Uterus (tissue), 4 donors: ENCODE results near the gene EXOC4. TPM values are rescaled to one million over a fixed set of nuclear protein-coding genes. Genes with fewer than 3 reads are reported as not detected.

Experiments used
- DNase-seq, 2 donors: peaks; one replicate each; pipeline ENCODE4 v3.0.0-alpha.2; 2019 to 2020
- H3K27ac ChIP-seq, 2 donors: fragments of 200-600 bp; sonication (generic); 1 replicate in 1 of 2; 2 replicates in 1 of 2; pipeline ENCODE4 v1.5.1; 2016 to 2018
- H3K27me3 ChIP-seq, 2 donors: fragments of 200-600 bp; sonication (generic); one replicate each; pipeline ENCODE4 v1.5.1; 2018 to 2019; ENCODE audit warnings: control low read depth in 1 of 2
- H3K36me3 ChIP-seq, 2 donors: fragments of 200-600 bp; sonication (generic); one replicate each; pipeline ENCODE4 v1.5.1; 2019; ENCODE audit warnings: control low read depth in 1 of 2
- H3K4me1 ChIP-seq, 2 donors: fragments of 200-600 bp; sonication (generic); one replicate each; pipeline ENCODE4 v1.5.1; 2018 to 2019; ENCODE audit warnings: control low read depth in 1 of 2
- H3K4me3 ChIP-seq, 2 donors: fragments of 200-600 bp; sonication (generic); 1 replicate in 1 of 2; 2 replicates in 1 of 2; pipeline ENCODE4 v1.5.1; 2018 to 2019; ENCODE audit warnings: mild to moderate bottlenecking in 1 of 2
- H3K9me3 ChIP-seq, 2 donors: fragments of 200-600 bp; sonication (generic); one replicate each; pipeline ENCODE4 v1.5.1; 2019; ENCODE audit warnings: control low read depth in 1 of 2
- POLR2A ChIP-seq, 2 donors: fragments of 450-650 bp; IDR thresholded peaks; one replicate each; pipeline ENCODE4 v1.6.1; 2016; ENCODE audit warnings: antibody characterized with exemption in 2 of 2, mild to moderate bottlenecking in 1 of 2, moderate library complexity in 1 of 2
- intact Hi-C: fragments of 100-400 bp; cut with DNase I; formaldehyde crosslinking; loops from one replicate; pipeline ENCODE4 v1.15.1; 2023; ENCODE audit warnings: low total_unique reads
- total RNA-seq, 4 donors: library from RNA; depleted of rRNA in 3 of 4; stranded (reverse); fragments of >200 nt in 3 of 4; gene quantifications; one replicate each; pipeline versions ENCODE4 v1.1.0 to v1.2.4, GENCODE V29; 2014 to 2023
- TF ChIP-seq, protein P1 (sequence below), 4 experiments: fragments of 200-600 bp in 2 of 4; fragments of 450-650 bp in 2 of 4; sonication (generic) in 2 of 4; IDR thresholded peaks; one replicate each; pipeline ENCODE4 v1.5.1; 2016 to 2019; ENCODE audit warnings: antibody characterized with exemption in 4 of 4, mild to moderate bottlenecking in 2 of 4, moderate library complexity in 1 of 4
- donor health status: DM: yes; HTN: yes; CAD: no.

Gene EXOC4
- total RNA-seq, 4 donors from 2014 or later = 27.2 to 126 (median 65.4) TPM

DNA sequence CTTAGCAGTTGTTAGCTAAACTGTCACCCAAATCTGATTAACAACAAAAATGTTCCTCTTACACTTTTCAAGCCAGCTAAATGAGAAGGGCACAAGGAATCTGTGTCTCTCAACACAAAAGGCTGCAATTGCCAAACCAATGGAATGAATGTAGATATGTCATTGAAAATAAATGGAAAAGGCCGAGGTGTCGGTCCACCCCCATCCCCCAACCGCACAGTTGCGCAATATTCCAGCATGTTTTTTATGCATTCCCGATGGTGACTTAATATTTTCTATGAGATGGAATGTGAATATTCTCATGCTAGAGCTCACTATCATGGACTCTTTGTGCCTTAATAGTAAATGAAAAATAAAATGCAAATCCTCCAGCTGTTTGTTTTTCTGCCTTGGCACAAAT is 692.6 kb downstream of the EXOC4 start:
- no peak for DNase-seq
- intact Hi-C loops = no loop called here

DNA sequence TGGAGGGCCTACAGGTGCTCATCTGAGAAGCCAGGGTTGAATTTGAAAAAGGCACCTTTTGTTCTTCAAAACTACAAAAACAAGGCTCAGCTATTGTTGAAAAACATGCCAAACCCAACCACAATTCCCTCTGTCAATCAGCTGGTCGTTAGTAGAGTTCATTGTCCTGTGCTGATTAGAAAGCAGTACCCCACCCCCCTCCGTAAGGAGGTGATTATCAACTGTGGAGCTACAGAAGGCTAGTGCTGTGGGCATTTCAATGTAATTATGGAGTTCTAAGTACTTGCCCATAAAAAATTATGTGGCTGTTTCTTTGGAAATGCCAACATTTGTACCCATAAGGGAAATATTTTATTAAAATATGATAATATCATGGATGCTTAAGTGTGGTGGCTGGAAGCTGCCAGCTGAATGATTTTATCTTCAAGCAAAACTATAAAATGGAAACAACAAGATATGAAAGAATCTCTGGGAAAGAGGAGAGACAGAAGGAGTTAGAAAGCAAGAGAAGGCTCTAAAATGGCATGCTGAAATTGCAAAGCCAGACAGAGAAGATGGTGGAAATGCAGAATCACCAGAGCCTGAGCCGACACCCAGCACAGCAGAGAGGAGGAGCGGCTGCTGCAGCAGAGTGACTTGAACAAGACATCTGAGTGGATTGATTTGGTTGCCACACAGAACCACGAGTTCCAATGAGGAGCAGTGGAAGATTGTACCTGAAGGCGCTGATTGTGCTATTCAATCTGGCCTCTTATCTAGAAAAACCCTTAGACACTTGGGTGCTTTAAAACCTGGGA is 694.8 kb downstream of the EXOC4 start:
- no peaks in the 10 kb centered on the region for H3K27me3 ChIP-seq
- no peak overlapping the region for H3K4me3 ChIP-seq
- intact Hi-C loops = no loop called here
- H3K27ac ChIP-seq = no peak overlapping the region
- H3K4me1 ChIP-seq = no peaks in the 10 kb centered on the region
- H3K9me3 ChIP-seq = no peaks in the 10 kb centered on the region
- DNase-seq = no peak
- H3K36me3 ChIP-seq = no peaks in the 10 kb centered on the region
- TF ChIP-seq, protein P1, sequence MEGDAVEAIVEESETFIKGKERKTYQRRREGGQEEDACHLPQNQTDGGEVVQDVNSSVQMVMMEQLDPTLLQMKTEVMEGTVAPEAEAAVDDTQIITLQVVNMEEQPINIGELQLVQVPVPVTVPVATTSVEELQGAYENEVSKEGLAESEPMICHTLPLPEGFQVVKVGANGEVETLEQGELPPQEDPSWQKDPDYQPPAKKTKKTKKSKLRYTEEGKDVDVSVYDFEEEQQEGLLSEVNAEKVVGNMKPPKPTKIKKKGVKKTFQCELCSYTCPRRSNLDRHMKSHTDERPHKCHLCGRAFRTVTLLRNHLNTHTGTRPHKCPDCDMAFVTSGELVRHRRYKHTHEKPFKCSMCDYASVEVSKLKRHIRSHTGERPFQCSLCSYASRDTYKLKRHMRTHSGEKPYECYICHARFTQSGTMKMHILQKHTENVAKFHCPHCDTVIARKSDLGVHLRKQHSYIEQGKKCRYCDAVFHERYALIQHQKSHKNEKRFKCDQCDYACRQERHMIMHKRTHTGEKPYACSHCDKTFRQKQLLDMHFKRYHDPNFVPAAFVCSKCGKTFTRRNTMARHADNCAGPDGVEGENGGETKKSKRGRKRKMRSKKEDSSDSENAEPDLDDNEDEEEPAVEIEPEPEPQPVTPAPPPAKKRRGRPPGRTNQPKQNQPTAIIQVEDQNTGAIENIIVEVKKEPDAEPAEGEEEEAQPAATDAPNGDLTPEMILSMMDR (IDR thresholded peaks at IDR 0.05) = no peak
- TF ChIP-seq POLR2A (IDR thresholded peaks at IDR 0.05) = no peak

More for the DNA sequence above, 692.6 kb downstream of the EXOC4 start:
- Histone ChIP-seq H3K4me1 (no peaks in the 10 kb centered on the region), H3K36me3 (no peaks in the 10 kb centered on the region), H3K27ac (no peak overlapping the region), H3K9me3 (no peaks in the 10 kb centered on the region), H3K27me3 (no peaks in the 10 kb centered on the region), H3K4me3 (no peak overlapping the region)
- no peak for TF ChIP-seq POLR2A (IDR thresholded peaks at IDR 0.05)
- TF ChIP-seq, protein P1 (IDR thresholded peaks at IDR 0.05) = no peak

DNA sequence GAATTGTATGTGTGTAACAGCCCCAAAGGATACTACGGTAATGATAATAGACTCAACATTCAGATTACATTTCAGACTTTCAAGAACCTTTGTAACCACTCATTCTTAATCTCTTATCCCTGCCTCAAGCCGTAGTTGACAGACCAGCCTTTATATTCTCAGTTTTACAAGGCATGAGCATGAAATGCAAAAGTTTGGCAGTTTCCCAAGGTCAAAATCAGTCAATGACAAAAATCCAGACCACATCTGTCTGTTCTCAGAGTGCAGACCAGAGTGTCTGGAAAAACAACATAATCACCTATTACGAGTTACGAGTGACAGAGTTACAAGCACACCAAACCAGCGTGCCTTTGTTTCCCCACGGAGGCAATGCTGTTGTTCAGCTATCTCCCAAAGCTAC is 695.7 kb downstream of the EXOC4 start:
- H3K36me3 ChIP-seq = no peaks in the 10 kb centered on the region
- TF ChIP-seq, protein P1 (IDR thresholded peaks at IDR 0.05) = no peak
- H3K4me3 ChIP-seq = no peak overlapping the region
- H3K4me1 ChIP-seq = no peaks in the 10 kb centered on the region
- H3K9me3 ChIP-seq = no peaks in the 10 kb centered on the region
- intact Hi-C loops = no loop called here
- DNase-seq = no peak
- H3K27me3 ChIP-seq = no peaks in the 10 kb centered on the region
- H3K27ac ChIP-seq = no peak overlapping the region

DNA sequence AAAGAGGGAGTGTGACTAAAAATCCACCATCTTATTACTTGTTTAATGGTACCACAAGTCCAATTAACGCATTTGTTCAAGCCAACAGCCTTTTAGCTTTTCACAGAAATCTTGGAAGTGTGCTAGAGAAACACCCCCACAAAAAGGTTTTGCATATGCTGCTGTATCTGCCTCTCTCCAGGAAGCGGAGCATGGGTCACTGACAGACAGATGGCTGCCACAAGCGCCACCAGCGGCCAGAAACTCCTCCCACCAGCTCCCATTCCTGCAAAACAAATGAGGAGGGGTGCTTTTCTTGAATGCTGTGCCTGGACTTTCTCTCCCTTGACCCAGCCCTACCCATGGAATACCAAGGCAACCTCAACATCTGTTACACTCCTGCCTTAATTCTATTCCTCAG is 698.0 kb downstream of the EXOC4 start:
- DNase-seq = no peak
- Histone ChIP-seq H3K4me1 (no peaks in the 10 kb centered on the region), H3K27ac (no peak overlapping the region), H3K27me3 (no peaks in the 10 kb centered on the region), H3K9me3 (no peaks in the 10 kb centered on the region), H3K4me3 (no peak overlapping the region), H3K36me3 (no peaks in the 10 kb centered on the region)
- TF ChIP-seq, protein P1 (IDR thresholded peaks at IDR 0.05) = no peak
- no peak for TF ChIP-seq POLR2A (IDR thresholded peaks at IDR 0.05)
- intact Hi-C loops = no loop called here

DNA sequence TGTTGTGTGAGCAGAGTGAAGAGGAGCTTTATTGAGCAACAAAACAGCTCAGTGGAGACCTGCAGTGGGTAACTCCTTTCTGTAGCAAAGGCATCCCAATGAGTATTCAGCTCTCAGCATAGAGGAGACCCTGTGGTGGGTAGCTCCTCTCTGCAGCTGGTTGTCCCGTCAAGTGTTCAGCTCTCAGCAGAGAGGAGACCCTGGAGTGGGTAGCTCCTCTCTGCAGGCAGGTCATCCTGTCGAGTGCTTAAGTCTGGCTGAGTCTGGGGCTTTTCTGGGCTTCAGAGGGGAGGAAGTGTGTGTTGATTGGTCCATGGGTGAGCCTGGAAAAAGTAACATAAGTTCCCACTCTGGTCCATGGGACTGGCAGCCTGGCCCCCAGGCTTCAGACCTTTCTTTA is 702.3 kb downstream of the EXOC4 start:
- no peak overlapping the region for H3K4me3 ChIP-seq
- H3K9me3 ChIP-seq = no peaks in the 10 kb centered on the region
- intact Hi-C loops = no loop called here
- H3K36me3 ChIP-seq = no peaks in the 10 kb centered on the region
- H3K4me1 ChIP-seq = no peaks in the 10 kb centered on the region
- TF ChIP-seq, protein P1 (IDR thresholded peaks at IDR 0.05) = no peak
- no peak for TF ChIP-seq POLR2A (IDR thresholded peaks at IDR 0.05)
- no peak overlapping the region for H3K27ac ChIP-seq
- H3K27me3 ChIP-seq = no peaks in the 10 kb centered on the region
- DNase-seq = no peak
